ENCODE measurements around the gene SRRM3.
A peak's percentile ranks its signal among the peaks of the same experiment; 100 is the strongest.
"Not testable (repeated sequence)": the region's sequence is repeated elsewhere in the genome, so short reads cannot be mapped to it uniquely, and the experiment has no call there.

The SRRM3 gene

GRCh38 chr7:76318488-76319353, 117.0 kb downstream of the SRRM3 start:
- peak; percentile 65 for DNase-seq

- DNase-seq: no peak
These were observed 123.4 kb downstream of the SRRM3 start for GRCh38 chr7:76325092-76325491.

GRCh38 chr7:76325811-76326210, 124.1 kb downstream of the SRRM3 start:
- no peak for DNase-seq

GRCh38 chr7:76326646-76327233, 125.0 kb downstream of the SRRM3 start:
- DNase-seq: no peak

GRCh38 chr7:76327610-76328009, 125.9 kb downstream of the SRRM3 start:
- no peak for DNase-seq

GRCh38 chr7:76328389-76328788, 126.7 kb downstream of the SRRM3 start:
- no peak for DNase-seq

GRCh38 chr7:76329479-76329878, 127.8 kb downstream of the SRRM3 start:
- no peak for DNase-seq

- DNase-seq: no peak
These were observed 128.6 kb downstream of the SRRM3 start for GRCh38 chr7:76330261-76330660.

- no peak for DNase-seq
These were observed 129.0 kb downstream of the SRRM3 start for GRCh38 chr7:76330673-76331072.

- DNase-seq: no peak
These were observed 130.4 kb downstream of the SRRM3 start for GRCh38 chr7:76332078-76332477.

GRCh38 chr7:76333511-76334101, 131.9 kb downstream of the SRRM3 start:
- no peak for DNase-seq

- DNase-seq: no peak
These were observed 132.7 kb downstream of the SRRM3 start for GRCh38 chr7:76334320-76334967.

- DNase-seq: not testable (repeated sequence)
These were observed 133.7 kb downstream of the SRRM3 start for GRCh38 chr7:76335417-76335816.

- DNase-seq: no peak
These were observed 134.4 kb downstream of the SRRM3 start for GRCh38 chr7:76336094-76336493.
